ENCODE measurements around the gene PLCD3.

PLCD3 gene

GRCh38 chr17:45150911-45151809 is 18.8 kb upstream of the PLCD3 start:
- no peak for DNase-seq (ENCODE audit: low read depth, low spot score)
- H3K27ac ChIP-seq: peak overlapping the region; percentile 95

GRCh38 chr17:45149669-45150664 is 17.7 kb upstream of the PLCD3 start:
- peak overlapping the region; percentile 95 for H3K27ac ChIP-seq

GRCh38 chr17:45149037-45149668 is 16.8 kb upstream of the PLCD3 start:
- H3K27ac ChIP-seq: peak overlapping the region; percentile 95
- DNase-seq (ENCODE audit: low read depth, low spot score): no peak

More at GRCh38 chr17:45149669-45150664, 17.7 kb upstream of the PLCD3 start:
- no peak for DNase-seq (ENCODE audit: low read depth, low spot score)

DNA sequence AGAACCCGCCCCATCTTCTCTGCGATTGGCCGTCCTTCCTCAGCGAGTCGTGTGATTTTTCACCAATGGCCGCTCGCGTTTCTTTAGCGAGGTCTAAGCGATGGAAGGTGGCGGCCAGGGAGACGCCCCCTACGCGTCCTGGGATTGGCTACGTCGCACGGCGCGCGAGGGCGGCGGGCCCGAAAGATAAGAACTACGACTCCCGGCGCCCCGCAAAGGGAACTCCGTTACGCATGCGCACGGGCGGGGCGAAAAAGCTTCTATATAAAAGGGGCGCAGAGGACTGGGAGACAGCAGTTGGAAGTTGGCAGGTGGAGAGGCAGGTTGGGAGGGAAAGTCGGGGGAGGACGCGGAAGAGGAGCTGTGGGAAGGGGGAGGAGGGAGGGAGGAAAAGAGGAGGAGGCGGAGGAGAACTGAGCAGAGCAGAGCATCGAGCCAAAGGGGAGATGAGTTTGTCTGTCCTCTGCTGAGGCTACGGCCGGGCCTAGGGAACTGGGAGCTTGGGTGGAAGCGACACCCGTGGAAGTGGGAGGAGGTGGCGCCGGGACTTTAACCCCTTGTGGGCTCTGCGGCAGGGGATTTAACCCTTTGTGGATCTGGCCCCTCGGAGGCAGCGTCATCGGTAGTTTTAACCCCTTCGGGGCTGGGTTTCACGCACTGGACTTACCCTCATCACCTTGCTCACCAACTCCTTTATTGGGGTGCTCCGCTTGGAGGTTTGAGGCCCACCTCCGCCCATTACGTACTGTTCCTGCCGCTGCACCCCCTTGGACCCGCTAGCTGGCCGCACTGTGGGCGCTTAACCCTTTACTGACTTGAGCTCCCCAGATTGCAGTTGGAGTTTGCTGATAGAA is 16.1 kb upstream of the PLCD3 start, which contains the start of gene HEXIM1:
Gene HEXIM1 (plus strand): TSS at position 293 of the 854 bp plus-strand sequence. CDS start 716 bp downstream, outside the sequence.
- peak; percentile 97 for DNase-seq (ENCODE audit: low read depth, low spot score)
- H3K27ac ChIP-seq: peak within 1 kb of the TSS; percentile 95

DNA sequence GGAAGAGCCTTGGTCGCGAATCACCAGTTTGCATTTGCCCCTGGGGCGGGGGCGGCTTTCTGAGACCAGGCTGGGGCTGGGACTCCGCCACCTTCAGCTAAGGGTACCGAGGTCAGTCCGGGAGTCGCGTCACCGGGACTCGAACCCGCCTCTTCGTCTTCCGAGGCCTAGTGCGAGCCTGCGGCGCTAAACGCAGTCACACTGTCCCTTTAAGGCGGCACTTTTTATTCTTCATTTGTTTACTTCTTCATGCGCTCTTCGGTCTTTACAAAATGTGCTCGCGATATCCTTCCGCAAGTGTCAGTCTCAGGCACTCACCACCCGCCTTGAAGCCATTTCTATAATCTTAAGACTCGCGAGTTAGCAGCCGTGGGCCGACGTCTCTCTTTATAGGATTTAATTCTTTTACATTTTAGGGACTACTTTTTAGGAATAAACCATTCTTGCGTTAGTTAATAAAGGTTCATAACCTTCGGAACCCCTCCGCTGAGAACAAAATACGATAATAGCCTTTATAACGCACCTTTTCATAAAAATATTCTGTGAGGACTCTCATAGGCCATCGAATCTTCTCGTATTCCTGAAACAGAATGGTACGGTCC is 15.4 kb upstream of the PLCD3 start:
- DNase-seq (ENCODE audit: low read depth, low spot score): peak; percentile 80
- H3K27ac ChIP-seq: peak overlapping the region; percentile 95

DNA sequence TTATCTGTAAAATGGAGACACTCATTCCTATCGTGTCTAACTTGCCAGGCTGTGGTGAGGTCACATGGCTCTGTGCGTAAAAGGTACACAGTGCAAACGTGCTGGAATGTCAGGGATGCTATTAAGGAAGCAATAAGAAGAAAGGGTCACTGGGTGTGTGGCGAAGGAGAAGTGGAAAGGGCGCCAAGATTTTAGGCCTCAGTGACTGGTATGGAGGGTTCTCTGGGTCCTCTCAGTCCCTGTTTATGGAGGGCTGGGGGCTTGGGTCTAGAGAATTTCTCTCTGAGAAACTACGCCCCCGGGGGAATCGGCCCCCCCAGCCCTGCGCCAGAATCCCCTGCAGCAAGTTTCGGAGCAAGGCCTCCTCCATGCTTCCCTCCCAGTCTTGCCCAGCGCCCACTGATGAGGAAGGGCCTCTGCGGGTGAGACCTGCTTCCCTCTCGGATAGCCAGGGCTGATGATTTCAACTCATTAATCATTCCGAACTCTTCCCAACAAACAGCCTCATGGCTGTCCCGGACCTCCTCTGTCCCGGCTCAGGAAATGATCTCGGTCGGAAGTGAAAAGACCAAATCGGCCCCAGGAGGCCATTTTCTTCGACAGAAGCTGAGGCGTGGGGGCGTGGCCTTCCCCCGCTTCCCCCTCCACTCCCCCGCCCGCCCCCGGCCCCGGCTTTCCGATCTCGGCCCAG is 14.7 kb upstream of the PLCD3 start:
- peak overlapping the region; percentile 95 for H3K27ac ChIP-seq
- DNase-seq (ENCODE audit: low read depth, low spot score): no peak

- DNase-seq (ENCODE audit: low read depth, low spot score): no peak
Observed at GRCh38 chr17:45146592-45146889, 14.2 kb upstream of the PLCD3 start.

DNA sequence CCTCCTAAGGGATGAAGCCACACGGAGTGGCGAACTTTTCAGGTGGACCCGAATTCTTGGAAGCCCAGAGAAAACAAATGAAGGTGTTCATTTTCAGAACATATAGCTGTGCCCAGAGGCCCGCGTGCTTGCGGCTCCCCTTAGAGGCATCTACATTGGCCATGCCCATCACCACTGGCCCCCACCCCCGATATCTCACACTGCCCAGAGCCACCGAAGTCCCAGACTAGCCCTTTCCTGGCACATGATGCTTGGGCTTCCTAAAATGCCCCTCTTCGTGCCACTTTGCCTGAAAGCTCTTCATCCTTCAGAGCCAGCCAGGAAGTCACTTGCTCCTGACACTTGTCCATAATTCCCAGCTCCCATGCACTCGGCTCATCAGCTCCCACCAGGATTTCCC is 13.9 kb upstream of the PLCD3 start:
- peak overlapping the region; percentile 95 for H3K27ac ChIP-seq

More at GRCh38 chr17:45146592-45146889, 14.2 kb upstream of the PLCD3 start:
- peak overlapping the region; percentile 95 for H3K27ac ChIP-seq

GRCh38 chr17:45145035-45145389 is 12.7 kb upstream of the PLCD3 start:
- H3K27ac ChIP-seq: no peak overlapping the region
- DNase-seq (ENCODE audit: low read depth, low spot score): no peak

More for the DNA sequence above, 13.9 kb upstream of the PLCD3 start:
- DNase-seq (ENCODE audit: low read depth, low spot score): no peak

DNA sequence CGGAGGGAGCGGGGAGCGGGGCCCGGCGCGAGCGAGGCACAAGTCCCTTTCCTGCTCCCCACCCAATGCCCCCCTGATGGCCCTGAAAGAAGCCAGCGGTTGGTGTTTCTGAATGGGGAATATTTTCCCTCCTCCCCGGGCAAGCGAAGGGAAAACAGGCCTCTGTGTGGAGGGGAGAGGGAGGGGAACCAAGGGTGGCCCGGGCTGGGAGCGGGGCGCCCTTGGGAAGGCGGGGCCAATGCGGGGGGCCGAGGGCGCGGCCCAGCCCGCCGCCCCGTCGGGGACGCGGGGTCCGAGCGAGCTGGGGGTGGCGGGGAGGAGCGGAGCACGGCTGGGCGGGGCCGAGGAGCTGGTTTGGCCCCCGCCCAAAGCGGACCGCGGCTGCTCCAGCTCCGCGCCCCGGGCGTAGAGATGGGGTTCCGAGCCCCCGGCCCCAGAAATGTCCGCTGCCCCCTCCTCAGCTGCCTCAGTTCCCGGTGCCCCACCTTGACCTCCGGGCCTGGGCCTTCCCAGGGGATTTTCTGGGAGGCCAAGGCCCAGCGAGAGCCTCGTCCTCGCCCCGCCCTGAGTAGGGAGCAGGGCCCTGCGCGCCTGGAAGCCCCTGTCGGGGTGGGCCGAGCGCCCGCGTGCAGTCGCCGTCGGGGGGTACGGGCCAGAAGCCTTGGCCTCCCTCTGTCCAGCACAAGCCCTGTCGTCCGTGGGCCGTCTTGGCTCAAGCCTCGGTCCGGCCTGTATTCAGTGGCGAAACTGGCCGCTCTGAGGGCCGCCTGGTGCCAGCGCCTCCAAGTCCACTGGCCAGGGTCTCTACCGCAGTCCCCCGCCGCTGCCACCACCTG is 12.1 kb upstream of the PLCD3 start:
- no peak for DNase-seq (ENCODE audit: low read depth, low spot score)
- H3K27ac ChIP-seq: peak overlapping the region; percentile 44

DNA sequence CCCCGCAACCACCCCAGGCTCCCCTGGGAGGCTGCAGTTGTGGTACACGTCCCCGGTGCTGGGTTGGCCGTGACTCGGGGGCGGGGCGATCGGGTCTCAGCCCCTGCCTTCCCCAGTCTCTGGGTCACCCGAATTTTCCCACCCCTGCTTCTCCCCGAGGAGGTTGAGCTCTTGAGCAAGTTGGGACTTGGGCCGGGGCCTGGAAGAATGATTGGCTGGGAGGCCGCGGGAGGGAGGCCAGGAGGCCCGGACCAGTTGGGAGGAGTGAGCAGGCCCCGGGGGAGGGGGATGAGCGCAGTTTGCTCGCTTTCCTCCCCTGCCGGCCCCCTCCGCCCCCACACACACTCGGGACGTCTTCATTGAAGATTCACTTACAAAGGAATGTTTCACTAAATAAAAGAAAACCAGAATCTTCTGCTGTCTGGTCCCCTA is 11.5 kb upstream of the PLCD3 start:
- peak overlapping the region; percentile 44 for H3K27ac ChIP-seq
- no peak for DNase-seq (ENCODE audit: low read depth, low spot score)

DNA sequence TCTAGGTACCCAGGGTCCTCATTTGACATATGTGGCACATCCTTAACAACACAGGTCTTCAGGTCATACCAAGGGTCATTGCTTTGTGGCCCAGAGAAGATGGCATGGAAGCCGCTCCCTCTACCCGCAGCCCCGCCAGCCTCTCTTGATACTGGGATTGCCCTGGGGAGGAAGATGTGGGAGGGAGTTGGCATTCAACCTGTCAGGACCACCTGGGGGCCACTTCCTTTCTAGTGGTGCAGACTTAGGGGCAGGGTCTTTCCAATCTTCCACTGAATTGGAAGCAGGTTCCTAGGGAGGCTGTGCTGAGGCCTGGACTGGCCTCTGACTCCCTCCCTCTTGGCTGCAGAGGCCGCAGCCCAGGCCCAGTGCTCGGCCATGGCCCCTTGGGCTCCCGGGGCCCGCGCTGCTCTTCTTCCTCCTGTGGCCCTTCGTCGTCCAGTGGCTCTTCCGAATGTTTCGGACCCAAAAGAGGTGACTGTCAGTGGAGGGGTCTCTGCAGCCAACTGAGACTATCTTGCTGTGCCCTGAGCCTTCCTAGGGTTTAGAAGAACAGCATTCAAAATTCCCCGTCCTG is 10.9 kb upstream of the PLCD3 start:
- no peak overlapping the region for H3K27ac ChIP-seq
- DNase-seq (ENCODE audit: low read depth, low spot score): no peak

DNA sequence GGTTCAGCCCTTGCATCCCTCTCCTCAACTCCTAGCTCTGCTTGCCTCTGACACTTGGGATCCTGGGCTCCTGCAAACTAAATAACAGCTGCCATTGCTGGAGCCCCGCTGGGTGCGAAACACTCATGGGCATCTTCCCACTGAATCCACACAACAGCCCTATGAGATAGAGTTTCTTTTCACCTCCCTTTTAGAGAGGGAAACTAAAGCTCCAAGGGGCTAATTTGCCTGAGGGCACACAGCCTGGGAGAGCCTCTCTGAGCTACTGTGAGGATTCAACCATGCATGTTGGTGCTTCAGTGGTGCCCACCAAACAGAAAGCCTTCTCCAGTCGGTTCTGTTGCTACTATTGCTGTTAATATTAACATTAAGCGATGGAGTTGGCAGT is 7.2 kb upstream of the PLCD3 start:
- no peak overlapping the region for H3K27ac ChIP-seq
- no peak for DNase-seq (ENCODE audit: low read depth, low spot score)

DNA sequence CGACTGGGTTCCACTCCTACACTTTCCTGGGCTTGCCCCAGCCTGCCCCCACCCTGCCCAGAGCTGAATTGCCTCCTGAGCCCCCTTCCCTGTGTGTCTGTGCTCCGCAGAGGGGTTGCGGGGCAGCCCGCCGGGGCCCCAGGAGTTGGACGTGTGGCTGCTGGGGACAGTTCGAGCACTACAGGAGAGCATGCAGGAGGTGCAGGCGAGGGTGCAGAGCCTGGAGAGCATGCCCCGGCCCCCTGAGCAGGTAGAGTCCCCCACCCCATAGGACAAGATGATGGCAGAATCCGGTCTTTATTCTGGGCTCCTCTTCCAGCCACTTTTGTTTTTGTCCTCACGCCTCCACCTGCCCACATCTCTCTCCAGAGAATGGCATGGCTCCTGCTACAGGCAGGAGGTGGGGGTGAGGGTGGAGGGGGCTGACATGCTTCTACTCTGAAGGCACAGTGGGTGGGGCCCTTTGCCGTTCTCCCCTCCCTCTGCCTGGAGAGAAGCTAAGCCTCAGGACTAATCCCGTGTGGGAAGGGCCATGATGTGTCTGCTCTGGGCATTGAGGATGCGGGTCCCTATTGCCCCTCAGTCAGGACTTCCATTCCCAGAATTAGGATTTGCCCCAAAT is 6.7 kb upstream of the PLCD3 start:
- DNase-seq (ENCODE audit: low read depth, low spot score): no peak
- no peak overlapping the region for H3K27ac ChIP-seq

DNA sequence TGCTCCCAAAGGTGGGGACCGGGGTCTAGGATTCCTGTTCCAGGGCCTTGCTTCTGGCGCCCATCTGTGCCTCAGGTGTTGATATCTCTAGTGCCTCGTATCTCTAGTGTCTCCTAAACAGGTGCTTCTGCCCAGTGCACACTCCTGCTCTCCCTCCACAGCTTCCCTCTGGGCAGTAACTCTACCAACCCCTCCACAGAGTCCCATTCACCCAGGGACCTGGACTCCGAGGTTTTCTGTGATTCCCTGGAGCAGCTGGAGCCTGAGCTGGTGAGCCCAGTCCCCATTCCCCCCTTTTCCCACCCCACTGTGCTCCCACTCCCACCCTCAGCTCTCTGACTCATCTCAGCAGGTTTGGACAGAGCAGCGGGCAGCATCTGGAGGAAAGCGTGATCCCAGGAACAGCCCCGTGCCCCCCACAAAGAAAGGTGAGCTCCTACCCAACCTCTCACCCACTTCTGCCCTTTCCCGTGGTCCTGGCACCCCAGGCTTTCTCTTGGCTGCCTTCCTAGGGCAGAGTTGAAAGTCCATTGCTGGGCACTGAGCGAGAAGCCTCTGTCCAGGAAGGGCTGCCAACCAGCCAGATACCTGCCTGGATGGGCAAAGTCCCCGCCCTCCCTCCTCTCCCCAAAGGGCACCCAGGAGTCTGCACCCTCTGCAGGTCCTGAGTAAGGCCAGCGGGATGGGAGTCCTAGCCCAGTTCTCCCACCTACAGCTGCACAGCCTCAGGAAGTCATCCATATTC is 5.4 kb upstream of the PLCD3 start:
- no peak overlapping the region for H3K27ac ChIP-seq
- no peak for DNase-seq (ENCODE audit: low read depth, low spot score)

DNA sequence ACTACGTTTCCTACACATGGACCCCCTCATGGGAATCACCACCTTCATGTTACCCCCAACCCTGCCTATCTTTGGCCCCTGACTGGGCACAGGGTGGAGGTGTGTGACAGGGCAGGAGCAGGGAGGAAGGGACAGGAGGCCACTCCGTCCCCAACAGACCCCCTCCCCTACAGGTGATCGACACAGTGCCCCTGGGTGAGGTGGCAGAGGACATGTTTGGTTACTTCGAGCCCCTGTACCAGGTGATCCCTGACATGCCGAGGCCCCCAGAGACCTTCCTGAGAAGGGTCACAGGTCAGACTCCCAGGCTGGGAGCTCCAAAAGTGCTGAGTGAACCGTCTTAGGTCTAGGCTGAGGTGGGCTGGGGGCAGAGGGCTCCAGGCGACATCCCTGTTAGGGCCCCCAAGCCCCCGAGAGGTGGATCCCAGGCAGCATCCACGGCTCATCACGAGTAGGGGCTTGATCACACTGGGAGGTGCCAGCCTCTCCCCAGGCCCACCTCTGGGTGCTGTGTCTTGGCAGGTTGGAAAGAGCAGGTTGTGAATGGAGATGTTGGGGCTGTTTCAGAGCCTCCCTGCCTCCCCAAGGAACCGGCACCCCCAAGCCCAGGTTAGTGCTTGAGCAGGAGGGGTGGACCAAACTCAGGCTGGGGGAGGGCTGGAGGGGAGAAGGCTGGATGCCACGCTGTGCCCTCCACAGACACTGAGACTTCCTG is 4.7 kb upstream of the PLCD3 start:
- DNase-seq (ENCODE audit: low read depth, low spot score): no peak
- no peak overlapping the region for H3K27ac ChIP-seq
